B cell (primary cell): ENCODE data around the gene SLC39A3.

Source experiments
- CTCF ChIP-seq: fragments of 200-600 bp; IDR thresholded peaks from one replicate; pipeline ENCODE4 v1.8.0; 2022; ENCODE audit warnings: antibody characterized with exemption, mild to moderate bottlenecking
- EZH2 ChIP-seq: IDR thresholded peaks from 2 replicates; pipeline ENCODE4 v1.6.1; 2012; ENCODE audit warnings: borderline replicate concordance, low read depth, mild to moderate bottlenecking, moderate library complexity, low read length; ENCODE audit not compliant: insufficient read depth, poor library complexity, severe bottlenecking

GRCh38 chr19:2731181-2731995 is 8.4 kb downstream of the SLC39A3 start:
- no peak for TF ChIP-seq CTCF
- TF ChIP-seq EZH2, result no peak
